G401 (cell line): ENCODE data around the gene DNAAF3. TPM values are rescaled to one million over a fixed set of nuclear protein-coding genes. Genes with fewer than 3 reads are reported as not detected.

Source experiments
- DNase-seq: peaks from one replicate; pipeline ENCODE4 v3.0.0-alpha.2; 2015; ENCODE audit warnings: low spot score
- in situ Hi-C: cut with HindIII; loops from 2 replicates; pipeline ENCODE4 v1.10.0; 2016; ENCODE audit warnings: low sequenced_read_pairs, mixed read lengths
- total RNA-seq: library from RNA; depleted of rRNA; stranded (reverse); fragments of >200 nt; shearing (Covaris generic); gene quantifications from 2 replicates; pipeline ENCODE4 v1.2.3, GENCODE V29; 2014

DNAAF3 gene
- total RNA-seq, 1 experiment from 2014 or later = 37.7 TPM

DNA sequence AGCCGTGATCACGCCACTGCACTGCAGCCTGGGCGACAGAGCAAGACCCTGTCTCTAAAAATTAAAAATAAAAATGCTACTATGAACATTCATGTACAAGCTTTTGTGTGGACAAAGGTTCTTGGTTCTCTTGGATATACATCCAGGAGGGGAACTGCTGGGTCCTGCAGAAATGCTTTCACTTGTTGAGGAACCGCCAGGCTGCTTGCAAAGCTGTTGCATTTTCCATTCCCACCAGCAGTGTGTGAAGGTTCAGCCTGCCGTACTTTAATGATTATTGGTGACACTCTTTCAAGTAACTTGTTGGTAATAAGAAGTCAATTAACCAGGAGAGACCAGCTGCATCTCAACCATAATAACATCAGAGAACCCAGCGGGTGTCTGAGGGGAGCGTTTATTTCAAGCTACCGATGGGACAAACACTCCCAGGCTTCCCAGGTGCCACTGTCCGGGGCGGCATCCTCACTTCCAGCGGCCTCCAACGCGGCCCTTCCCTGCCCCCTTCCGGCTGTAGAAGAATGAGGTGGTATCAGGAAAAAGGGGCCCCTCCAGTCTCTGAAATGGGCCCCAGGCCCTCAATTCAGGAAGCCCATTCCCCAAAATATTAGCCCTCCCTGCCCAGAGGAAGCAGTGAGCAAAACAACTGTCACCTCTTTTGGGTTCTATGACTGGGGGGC, 33.8 kb downstream of the DNAAF3 start:
- in situ Hi-C loops = no loop called here
- DNase-seq = no peak

GRCh38 chr19:55131421-55131820, 35.0 kb downstream of the DNAAF3 start:
- in situ Hi-C loops = no loop called here
- DNase-seq = no peak

DNA sequence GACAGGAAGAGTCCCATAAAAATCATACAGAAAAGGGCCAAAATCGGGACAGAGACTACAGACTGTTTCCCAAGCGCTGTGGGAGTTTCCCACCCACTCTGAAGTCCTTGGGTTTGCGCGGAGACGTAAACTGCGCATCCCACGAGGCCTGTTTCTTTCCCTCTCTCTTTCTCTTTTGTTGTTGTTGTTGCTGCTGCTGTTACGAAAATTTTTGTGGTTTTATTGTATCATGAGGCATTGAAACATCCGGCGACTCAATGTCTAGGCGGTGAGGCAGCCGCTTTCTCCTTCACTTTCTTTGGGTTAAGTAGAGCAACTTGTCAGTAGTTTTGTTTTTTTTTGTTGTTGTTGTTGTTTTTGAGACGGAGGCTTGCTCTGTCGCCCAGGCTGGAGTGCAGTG, 47.4 kb downstream of the DNAAF3 start:
- in situ Hi-C loops = loop anchor here (10.0 kb wide), 1 partner anchor 56 kb away; no protein-coding TSS in a partner anchor
- DNase-seq = no peak

GRCh38 chr19:55118401-55118991, 47.9 kb downstream of the DNAAF3 start:
- in situ Hi-C loops = loop anchor here (10.0 kb wide), 1 partner anchor 56 kb away; no protein-coding TSS in a partner anchor
- peak; percentile 86 for DNase-seq

GRCh38 chr19:55117663-55118391, 48.6 kb downstream of the DNAAF3 start:
- in situ Hi-C loops = loop anchor here (10.0 kb wide), 1 partner anchor 57 kb away; no protein-coding TSS in a partner anchor
- DNase-seq = peak; percentile 99

GRCh38 chr19:55116859-55117662, 49.4 kb downstream of the DNAAF3 start, which contains the start of gene PPP1R12C:
PPP1R12C (minus strand) TSS chr19:55117637; CDS start chr19:55117543, 94 bp downstream.
- DNase-seq = peak; percentile 18
- in situ Hi-C loops = loop anchor here (10.0 kb wide), 1 partner anchor 58 kb away; no protein-coding TSS in a partner anchor

DNA sequence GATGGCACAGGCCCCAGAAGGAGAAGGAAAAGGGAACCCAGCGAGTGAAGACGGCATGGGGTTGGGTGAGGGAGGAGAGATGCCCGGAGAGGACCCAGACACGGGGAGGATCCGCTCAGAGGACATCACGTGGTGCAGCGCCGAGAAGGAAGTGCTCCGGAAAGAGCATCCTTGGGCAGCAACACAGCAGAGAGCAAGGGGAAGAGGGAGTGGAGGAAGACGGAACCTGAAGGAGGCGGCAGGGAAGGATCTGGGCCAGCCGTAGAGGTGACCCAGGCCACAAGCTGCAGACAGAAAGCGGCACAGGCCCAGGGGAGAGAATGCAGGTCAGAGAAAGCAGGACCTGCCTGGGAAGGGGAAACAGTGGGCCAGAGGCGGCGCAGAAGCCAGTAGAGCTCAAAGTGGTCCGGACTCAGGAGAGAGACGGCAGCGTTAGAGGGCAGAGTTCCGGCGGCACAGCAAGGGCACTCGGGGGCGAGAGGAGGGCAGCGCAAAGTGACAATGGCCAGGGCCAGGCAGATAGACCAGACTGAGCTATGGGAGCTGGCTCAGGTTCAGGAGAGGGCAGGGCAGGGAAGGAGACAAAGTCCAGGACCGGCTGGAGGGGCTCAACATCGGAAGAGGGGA, 50.1 kb downstream of the DNAAF3 start:
- DNase-seq = peak; percentile 78
- in situ Hi-C loops = loop anchor here (10.0 kb wide), 1 partner anchor 58 kb away; no protein-coding TSS in a partner anchor

- no peak for DNase-seq
- in situ Hi-C loops = loop anchor here (10.0 kb wide), 1 partner anchor 59 kb away; no protein-coding TSS in a partner anchor
Observed at GRCh38 chr19:55115446-55116065, 50.9 kb downstream of the DNAAF3 start.

DNA sequence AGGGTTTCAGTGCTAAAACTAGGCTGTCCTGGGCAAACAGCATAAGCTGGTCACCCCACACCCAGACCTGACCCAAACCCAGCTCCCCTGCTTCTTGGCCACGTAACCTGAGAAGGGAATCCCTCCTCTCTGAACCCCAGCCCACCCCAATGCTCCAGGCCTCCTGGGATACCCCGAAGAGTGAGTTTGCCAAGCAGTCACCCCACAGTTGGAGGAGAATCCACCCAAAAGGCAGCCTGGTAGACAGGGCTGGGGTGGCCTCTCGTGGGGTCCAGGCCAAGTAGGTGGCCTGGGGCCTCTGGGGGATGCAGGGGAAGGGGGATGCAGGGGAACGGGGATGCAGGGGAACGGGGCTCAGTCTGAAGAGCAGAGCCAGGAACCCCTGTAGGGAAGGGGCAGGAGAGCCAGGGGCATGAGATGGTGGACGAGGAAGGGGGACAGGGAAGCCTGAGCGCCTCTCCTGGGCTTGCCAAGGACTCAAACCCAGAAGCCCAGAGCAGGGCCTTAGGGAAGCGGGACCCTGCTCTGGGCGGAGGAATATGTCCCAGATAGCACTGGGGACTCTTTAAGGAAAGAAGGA, 51.8 kb downstream of the DNAAF3 start:
- DNase-seq = no peak
- in situ Hi-C loops = loop anchor here (10.0 kb wide), 1 partner anchor 60 kb away; no protein-coding TSS in a partner anchor

DNA sequence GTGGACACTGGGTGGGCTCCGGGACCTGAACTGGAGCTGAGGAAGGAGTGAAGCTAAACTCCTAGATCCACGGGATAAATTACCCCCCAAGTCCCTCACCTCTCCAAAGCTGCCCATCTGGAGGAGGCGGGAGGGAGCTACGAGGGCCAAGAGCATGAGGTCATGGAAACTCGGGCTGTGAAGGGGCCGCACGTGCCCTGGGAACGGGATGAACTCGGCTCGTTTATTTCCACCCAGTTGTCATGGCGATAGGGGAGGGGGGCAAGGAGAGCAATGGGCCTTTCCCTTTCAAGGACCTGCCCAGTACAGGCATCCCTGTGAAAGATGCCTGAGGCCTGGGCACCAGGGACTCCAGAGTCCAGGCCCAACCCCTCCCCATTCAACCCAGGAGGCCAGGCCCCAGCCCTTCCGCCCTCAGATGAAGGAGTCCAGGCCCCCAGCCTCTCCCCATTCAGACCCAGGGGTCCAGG, 52.8 kb downstream of the DNAAF3 start:
- no peak for DNase-seq
- in situ Hi-C loops = loop anchor here (10.0 kb wide), 1 partner anchor 61 kb away; no protein-coding TSS in a partner anchor

DNA sequence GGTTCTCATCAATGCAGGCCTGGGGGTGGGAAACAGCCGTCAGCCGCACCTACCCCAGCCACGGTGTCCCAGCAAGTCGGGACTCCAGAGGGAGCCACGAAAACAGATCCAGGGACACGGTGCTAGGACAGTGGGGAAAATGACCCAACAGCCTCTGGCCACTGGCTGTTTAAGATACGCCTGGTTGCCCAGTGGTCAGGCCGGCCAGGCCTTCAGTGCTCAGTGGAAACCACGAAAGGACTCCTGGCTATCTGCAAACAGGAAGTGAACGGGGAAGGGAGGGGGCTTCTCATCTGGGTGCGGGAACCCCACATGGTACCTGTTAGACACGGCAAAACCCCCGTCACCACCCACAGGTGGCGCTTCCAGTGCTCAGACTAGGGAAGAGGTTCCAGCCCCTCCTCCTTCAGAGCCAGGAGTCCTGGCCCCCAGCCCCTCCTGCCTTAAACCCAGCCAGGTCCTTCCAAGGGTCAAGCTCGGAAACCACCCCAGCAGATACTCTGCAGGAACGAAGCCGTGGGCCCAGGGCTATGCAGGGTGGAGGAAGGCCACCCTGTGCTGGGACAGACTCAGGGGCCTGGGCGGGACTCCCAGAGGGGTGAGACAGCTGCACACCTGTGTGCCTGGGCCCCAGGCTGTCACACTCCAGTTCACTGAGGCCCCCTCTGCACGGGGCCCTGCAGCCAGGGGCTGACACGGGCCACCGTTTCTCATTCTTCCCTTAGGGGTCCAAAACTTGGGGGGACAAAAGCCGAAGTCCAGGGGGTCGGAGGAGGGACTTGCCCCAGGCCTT, 53.4 kb downstream of the DNAAF3 start:
- in situ Hi-C loops = loop anchor here (10.0 kb wide), 1 partner anchor 62 kb away; no protein-coding TSS in a partner anchor
- DNase-seq = no peak

- in situ Hi-C loops = loop anchor here (10.0 kb wide), 1 partner anchor 62 kb away; no protein-coding TSS in a partner anchor
- no peak for DNase-seq
Observed at GRCh38 chr19:55112246-55112776, 54.1 kb downstream of the DNAAF3 start.

DNA sequence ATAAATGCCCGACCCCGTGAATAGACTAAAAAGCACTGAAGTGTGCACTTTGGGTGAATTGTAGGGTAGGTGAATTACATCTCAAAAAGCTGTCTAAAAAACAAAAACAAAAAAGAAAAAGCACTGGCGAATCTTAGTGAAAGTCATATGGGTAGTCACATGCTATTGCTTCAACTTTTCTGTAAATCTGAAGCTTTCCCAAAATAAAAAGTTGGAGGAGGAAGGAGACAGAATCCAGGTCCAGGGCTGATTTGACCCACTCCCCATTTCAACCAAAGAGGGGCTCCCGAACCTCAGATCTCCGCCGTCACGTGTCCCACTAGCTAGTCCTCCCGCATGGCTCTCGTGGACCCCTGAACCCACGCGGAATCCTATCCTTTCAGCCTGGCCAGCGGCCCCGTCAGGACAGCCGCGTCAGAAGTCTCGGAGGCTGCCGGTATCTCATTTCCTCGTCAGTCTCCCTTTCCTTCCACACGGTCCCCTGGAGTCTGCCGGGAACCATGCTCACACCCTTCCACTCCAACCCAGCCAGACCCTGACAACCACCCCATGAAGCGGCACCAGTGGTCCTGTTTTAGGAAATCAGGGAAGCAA, 55.1 kb downstream of the DNAAF3 start:
- in situ Hi-C loops = loop anchor here (10.0 kb wide), 1 partner anchor 63 kb away; no protein-coding TSS in a partner anchor
- DNase-seq = no peak

DNA sequence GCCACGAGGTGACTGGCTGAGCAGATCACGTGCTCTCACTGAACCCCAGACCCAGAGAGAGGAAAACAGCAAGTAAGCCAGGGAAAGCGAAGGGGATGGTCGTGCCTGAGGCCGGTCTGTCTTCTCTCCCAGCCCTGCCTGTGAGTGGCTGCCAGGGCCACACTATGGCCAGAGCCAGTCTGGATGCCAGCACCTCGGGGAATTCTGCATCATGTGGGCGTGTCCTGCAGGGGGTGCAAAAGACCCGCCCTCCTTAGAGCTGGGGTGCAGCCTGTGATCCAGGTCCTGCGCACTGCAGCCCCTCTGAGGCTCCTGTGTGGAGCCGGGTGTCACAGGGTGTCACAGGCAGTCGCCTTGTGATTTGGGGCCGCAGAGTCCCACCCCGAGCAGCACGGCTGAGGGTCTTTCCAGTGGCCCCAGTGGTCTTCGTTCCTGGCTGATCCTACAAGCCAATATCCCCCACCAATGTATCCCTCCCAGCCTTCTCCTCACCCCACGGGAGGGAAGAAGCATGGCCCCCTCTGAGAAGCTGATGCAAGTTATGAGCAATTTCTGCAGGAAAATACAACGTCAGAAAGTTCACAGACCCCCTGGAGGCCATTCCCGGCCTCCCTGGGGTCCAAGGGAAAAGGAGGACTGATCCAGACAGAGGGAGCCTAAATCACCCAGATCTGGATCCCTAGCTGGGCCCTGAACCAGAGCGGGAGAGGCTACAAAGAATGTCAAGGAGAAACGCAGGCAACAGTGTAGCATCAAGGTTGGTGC, 56.7 kb downstream of the DNAAF3 start:
- in situ Hi-C loops = loop anchor here (10.0 kb wide), 1 partner anchor 65 kb away; no protein-coding TSS in a partner anchor
- no peak for DNase-seq
